ENCODE results near the gene WAS. TPM values are rescaled to one million over a fixed set of nuclear protein-coding genes. Genes with fewer than 3 reads are reported as not detected.

The WAS gene
- total and polyA plus RNA-seq, 4 donors = 1.0 to 5.6 (median 4.1) TPM

DNA sequence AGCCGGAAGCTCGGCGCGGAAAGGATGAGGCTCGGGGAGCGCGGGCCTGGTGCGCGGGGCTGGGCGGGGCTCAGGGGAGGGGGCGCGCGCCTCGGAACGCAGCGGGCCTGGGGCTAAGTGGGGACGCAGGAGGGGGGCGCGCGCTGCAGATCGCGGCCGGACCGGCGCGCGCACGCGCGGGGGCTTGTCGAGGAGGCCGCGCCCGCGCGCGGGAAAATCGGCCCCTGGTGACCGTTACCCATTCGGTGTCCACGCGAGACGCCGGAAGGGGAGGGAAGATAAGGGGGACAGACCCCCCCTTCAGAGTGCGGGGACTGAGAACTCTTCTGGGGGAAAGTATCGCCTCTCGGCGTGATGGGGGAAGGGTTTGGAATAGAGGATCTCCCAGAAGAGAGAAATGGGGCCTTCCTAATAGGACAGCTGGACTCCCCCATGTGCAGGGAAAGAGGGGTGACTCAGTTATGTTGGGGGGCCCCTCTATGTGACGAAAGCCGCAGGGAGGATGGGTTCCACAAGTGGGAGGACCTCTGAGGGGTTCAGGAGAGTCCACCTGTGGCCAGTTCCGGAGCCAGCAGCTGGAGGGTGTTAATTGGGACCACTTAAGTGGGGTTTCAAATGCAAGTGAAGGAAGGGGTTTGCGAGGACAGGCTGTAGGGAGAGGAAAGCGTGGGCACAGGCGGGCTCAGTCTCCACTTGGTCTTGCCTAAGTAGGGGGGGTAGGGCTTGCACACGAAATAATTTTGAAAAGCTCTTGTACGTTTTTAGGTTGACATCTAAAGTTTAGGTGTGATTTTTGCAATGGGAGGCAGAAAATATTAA is 13.5 kb downstream of the WAS start:
- no peaks in the 10 kb centered on the region for H3K9me3 ChIP-seq (ENCODE audit: control insufficient read depth in 4 of 4, low read length in 3 of 4)
- peak overlapping the region; percentile 36 to 37 for H3K9ac ChIP-seq (ENCODE audit: low read depth in 1 of 2, low read length in 2 of 2)
- peak overlapping the region in 1 of 2 donors; percentile 7 for H3K27ac ChIP-seq (ENCODE audit: low read depth in 1 of 2, low read length in 2 of 2)
- peaks cover 3 to 14% (median 11%) of the 10 kb centered on the region in 4 donors for H3K4me1 ChIP-seq (ENCODE audit: control insufficient read depth in 4 of 4, insufficient read depth in 4 of 4, low read length in 3 of 4)
- TF ChIP-seq NR2F2 (IDR thresholded peaks at IDR 0.05) = no peak
- no peak for TF ChIP-seq FOXA2 (IDR thresholded peaks at IDR 0.05)
- TF ChIP-seq RAD21 (IDR thresholded peaks at IDR 0.05) = no peak
- TF ChIP-seq ATF3 (IDR thresholded peaks at IDR 0.05) = no peak
- TF ChIP-seq FOXA1 (IDR thresholded peaks at IDR 0.05) = no peak
- TF ChIP-seq YY1 (IDR thresholded peaks at IDR 0.05) = no peak
- no peak for TF ChIP-seq EGR1 (IDR thresholded peaks at IDR 0.05; ENCODE audit: low read depth in 2 of 2)
- no peak for TF ChIP-seq RXRA (IDR thresholded peaks at IDR 0.05)
- no peak for TF ChIP-seq TAF1 (conservative IDR thresholded peaks at IDR 0.05)
- TF ChIP-seq, protein P1, sequence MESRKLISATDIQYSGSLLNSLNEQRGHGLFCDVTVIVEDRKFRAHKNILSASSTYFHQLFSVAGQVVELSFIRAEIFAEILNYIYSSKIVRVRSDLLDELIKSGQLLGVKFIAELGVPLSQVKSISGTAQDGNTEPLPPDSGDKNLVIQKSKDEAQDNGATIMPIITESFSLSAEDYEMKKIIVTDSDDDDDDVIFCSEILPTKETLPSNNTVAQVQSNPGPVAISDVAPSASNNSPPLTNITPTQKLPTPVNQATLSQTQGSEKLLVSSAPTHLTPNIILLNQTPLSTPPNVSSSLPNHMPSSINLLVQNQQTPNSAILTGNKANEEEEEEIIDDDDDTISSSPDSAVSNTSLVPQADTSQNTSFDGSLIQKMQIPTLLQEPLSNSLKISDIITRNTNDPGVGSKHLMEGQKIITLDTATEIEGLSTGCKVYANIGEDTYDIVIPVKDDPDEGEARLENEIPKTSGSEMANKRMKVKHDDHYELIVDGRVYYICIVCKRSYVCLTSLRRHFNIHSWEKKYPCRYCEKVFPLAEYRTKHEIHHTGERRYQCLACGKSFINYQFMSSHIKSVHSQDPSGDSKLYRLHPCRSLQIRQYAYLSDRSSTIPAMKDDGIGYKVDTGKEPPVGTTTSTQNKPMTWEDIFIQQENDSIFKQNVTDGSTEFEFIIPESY (IDR thresholded peaks at IDR 0.05) = no peak
- TF ChIP-seq SP1 (IDR thresholded peaks at IDR 0.05) = no peak
- TF ChIP-seq, protein P2, sequence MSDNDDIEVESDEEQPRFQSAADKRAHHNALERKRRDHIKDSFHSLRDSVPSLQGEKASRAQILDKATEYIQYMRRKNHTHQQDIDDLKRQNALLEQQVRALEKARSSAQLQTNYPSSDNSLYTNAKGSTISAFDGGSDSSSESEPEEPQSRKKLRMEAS (IDR thresholded peaks at IDR 0.05) = no peak
- TF ChIP-seq JUND (IDR thresholded peaks at IDR 0.05) = no peak
- no peak for TF ChIP-seq HNF4G (IDR thresholded peaks at IDR 0.05)
- TF ChIP-seq GABPA (IDR thresholded peaks at IDR 0.05 in 1 of 2, conservative IDR thresholded peaks at IDR 0.05 in 1 of 2) = no peak
- TF ChIP-seq, protein P3, sequence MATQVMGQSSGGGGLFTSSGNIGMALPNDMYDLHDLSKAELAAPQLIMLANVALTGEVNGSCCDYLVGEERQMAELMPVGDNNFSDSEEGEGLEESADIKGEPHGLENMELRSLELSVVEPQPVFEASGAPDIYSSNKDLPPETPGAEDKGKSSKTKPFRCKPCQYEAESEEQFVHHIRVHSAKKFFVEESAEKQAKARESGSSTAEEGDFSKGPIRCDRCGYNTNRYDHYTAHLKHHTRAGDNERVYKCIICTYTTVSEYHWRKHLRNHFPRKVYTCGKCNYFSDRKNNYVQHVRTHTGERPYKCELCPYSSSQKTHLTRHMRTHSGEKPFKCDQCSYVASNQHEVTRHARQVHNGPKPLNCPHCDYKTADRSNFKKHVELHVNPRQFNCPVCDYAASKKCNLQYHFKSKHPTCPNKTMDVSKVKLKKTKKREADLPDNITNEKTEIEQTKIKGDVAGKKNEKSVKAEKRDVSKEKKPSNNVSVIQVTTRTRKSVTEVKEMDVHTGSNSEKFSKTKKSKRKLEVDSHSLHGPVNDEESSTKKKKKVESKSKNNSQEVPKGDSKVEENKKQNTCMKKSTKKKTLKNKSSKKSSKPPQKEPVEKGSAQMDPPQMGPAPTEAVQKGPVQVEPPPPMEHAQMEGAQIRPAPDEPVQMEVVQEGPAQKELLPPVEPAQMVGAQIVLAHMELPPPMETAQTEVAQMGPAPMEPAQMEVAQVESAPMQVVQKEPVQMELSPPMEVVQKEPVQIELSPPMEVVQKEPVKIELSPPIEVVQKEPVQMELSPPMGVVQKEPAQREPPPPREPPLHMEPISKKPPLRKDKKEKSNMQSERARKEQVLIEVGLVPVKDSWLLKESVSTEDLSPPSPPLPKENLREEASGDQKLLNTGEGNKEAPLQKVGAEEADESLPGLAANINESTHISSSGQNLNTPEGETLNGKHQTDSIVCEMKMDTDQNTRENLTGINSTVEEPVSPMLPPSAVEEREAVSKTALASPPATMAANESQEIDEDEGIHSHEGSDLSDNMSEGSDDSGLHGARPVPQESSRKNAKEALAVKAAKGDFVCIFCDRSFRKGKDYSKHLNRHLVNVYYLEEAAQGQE (IDR thresholded peaks at IDR 0.05) = no peak
- H3K4me3 ChIP-seq (ENCODE audit: low read depth in 1 of 3, low read length in 3 of 3) = peak overlapping the region; percentile 27 to 87 (median 68)
- WGBS = 2% methylated on average over 56 of the region's 56 CpGs
- peak; percentile 36 for DNase-seq (ENCODE audit: low spot score)
- no peaks in the 10 kb centered on the region for H3K27me3 ChIP-seq (ENCODE audit: control insufficient read depth in 4 of 4, insufficient read depth in 4 of 4, low read length in 3 of 4)
- H3K36me3 ChIP-seq (ENCODE audit: control insufficient read depth in 4 of 4, insufficient read depth in 3 of 4, low read depth in 1 of 4, low read length in 3 of 4) = peaks cover 0 to 14% (median 1%) of the 10 kb centered on the region in 4 donors

GRCh38 chrX:48698306-48698705 is 14.7 kb downstream of the WAS start:
- H3K9ac ChIP-seq (ENCODE audit: low read depth in 1 of 2, low read length in 2 of 2) = no peak overlapping the region
- peaks cover 0 to 14% (median 3%) of the 10 kb centered on the region in 4 donors for H3K36me3 ChIP-seq (ENCODE audit: control insufficient read depth in 4 of 4, insufficient read depth in 3 of 4, low read depth in 1 of 4, low read length in 3 of 4)
- H3K27ac ChIP-seq (ENCODE audit: low read depth in 1 of 2, low read length in 2 of 2) = no peak overlapping the region
- 97% methylated on average over 5 of the region's 5 CpGs for WGBS
- DNase-seq (ENCODE audit: low spot score) = no peak
- H3K4me1 ChIP-seq (ENCODE audit: control insufficient read depth in 4 of 4, insufficient read depth in 4 of 4, low read length in 3 of 4) = peaks cover 3 to 14% (median 11%) of the 10 kb centered on the region in 4 donors
- H3K4me3 ChIP-seq (ENCODE audit: low read depth in 1 of 3, low read length in 3 of 3) = no peak overlapping the region
- H3K27me3 ChIP-seq (ENCODE audit: control insufficient read depth in 4 of 4, insufficient read depth in 4 of 4, low read length in 3 of 4) = no peaks in the 10 kb centered on the region
- no peaks in the 10 kb centered on the region for H3K9me3 ChIP-seq (ENCODE audit: control insufficient read depth in 4 of 4, low read length in 3 of 4)
- no peak for TF ChIP-seq ATF3 (IDR thresholded peaks at IDR 0.05)

All from liver (tissue), 9 donors.